Endothelial cell of umbilical vein (primary cell): ENCODE results near the gene TPH1. TPM values are rescaled to one million over a fixed set of nuclear protein-coding genes. Genes with fewer than 3 reads are reported as not detected.

Source experiments
- BruUV-seq: library from RNA; stranded (reverse); fragments of 400-500 nt; replicated peaks from 2 replicates; lab custom pipeline; 2021; lab: Mats Ljungman, UMichigan
- CTCF ChIA-PET: fragments of 300-600, 350-600 bp; sonication (Branson Sonifier 250); formaldehyde crosslinking; loops from one replicate; lab custom pipeline; 2021; ENCODE audit warnings: antibody characterized with exemption, inconsistent platforms; lab: Charles Lee
- POLR2A ChIA-PET: fragments of 300-600, 350-600 bp; sonication (Branson Sonifier 250); formaldehyde crosslinking; loops from one replicate; lab custom pipeline; 2021; ENCODE audit warnings: antibody characterized with exemption, inconsistent platforms; lab: Charles Lee
- DNase-seq: peaks from one replicate; pipeline ENCODE4 v3.0.0-alpha.2; 2011; ENCODE audit warnings: low read depth, low spot score
- FAIRE-seq: peaks from 2 replicates; lab custom pipeline; 2011; peaks lifted over from hg19 to GRCh38; lab: Jason Lieb, UNC
- H2AFZ ChIP-seq: 2 replicates; pipeline ENCODE4 v1.6.0; 2012; ENCODE audit warnings: low read depth, low read length, control low read depth, inconsistent platforms
- H3K27ac ChIP-seq: 2 replicates; pipeline ENCODE4 v1.5.1; 2011; ENCODE audit warnings: low read depth, mild to moderate bottlenecking, control low read depth, low read length, moderate library complexity; ENCODE audit not compliant: insufficient read depth
- H3K27me3 ChIP-seq, 2 experiments: 2 replicates each; pipeline versions ENCODE4 v1.6.0 to v1.6.1; 2011; ENCODE audit warnings: low read length in 2 of 2, mixed read lengths in 1 of 2; ENCODE audit not compliant: control insufficient read depth in 2 of 2, insufficient read depth in 2 of 2
- H3K36me3 ChIP-seq, 2 experiments: 2 replicates in 1 of 2; 3 replicates in 1 of 2; pipeline ENCODE4 v1.5.1; 2011; ENCODE audit warnings: low read length in 2 of 2, mild to moderate bottlenecking in 1 of 2, moderate library complexity in 1 of 2; ENCODE audit not compliant: control insufficient read depth in 2 of 2, insufficient read depth in 2 of 2; ENCODE audit errors: extremely low read depth in 1 of 2
- H3K4me1 ChIP-seq: 3 replicates; pipeline ENCODE4 v1.5.1; 2011; ENCODE audit warnings: mild to moderate bottlenecking, low read length; ENCODE audit not compliant: control insufficient read depth, insufficient read depth; ENCODE audit errors: extremely low read depth
- H3K4me2 ChIP-seq: 2 replicates; pipeline ENCODE4 v1.6.1; 2011; ENCODE audit warnings: low read length, control low read depth, mixed read lengths; ENCODE audit not compliant: insufficient read depth
- H3K4me3 ChIP-seq, 3 experiments: fragments of 200-600 bp in 1 of 3; sonication (generic), shearing (Covaris generic) in 1 of 3; replicated peaks in 1 of 3; 2 replicates each; pipeline ENCODE4 v1.5.1; 2011 to 2016; ENCODE audit warnings: control low read depth in 3 of 3, low read length in 3 of 3, mild to moderate bottlenecking in 2 of 3, inconsistent platforms in 1 of 3, low read depth in 1 of 3, moderate library complexity in 1 of 3; ENCODE audit not compliant: insufficient read depth in 1 of 3
- H3K79me2 ChIP-seq: 2 replicates; pipeline ENCODE4 v1.6.0; 2012; ENCODE audit warnings: low read length, inconsistent platforms; ENCODE audit not compliant: control insufficient read depth, insufficient read depth
- H3K9ac ChIP-seq: replicated peaks from 2 replicates; pipeline ENCODE3; 2011; ENCODE audit warnings: low read length, control low read depth; ENCODE audit not compliant: insufficient read depth; ENCODE audit errors: extremely low read depth
- H3K9me1 ChIP-seq: replicated peaks from 3 replicates; pipeline ENCODE4 v1.6.0; 2011; ENCODE audit warnings: mild to moderate bottlenecking, low read length; ENCODE audit not compliant: control insufficient read depth, insufficient read depth; ENCODE audit errors: extremely low read depth
- H3K9me3 ChIP-seq: replicated peaks from 2 replicates; pipeline ENCODE4 v1.5.1; 2012; ENCODE audit warnings: low read length, inconsistent platforms; ENCODE audit not compliant: control insufficient read depth, insufficient read depth
- H4K20me1 ChIP-seq: replicated peaks from 2 replicates; pipeline ENCODE3; 2011; ENCODE audit warnings: mild to moderate bottlenecking, low read length; ENCODE audit not compliant: control insufficient read depth, insufficient read depth; ENCODE audit errors: extremely low read depth
- EZH2 ChIP-seq: IDR thresholded peaks from 2 replicates; pipeline ENCODE4 v1.6.1; 2012; ENCODE audit warnings: borderline replicate concordance, low read depth, mild to moderate bottlenecking, moderate library complexity, low read length, inconsistent platforms; ENCODE audit not compliant: severe bottlenecking
- FOS ChIP-seq: IDR thresholded peaks from 2 replicates; pipeline ENCODE4 v1.6.1; 2011; ENCODE audit warnings: mild to moderate bottlenecking, low read length, moderate library complexity, borderline replicate concordance; ENCODE audit not compliant: insufficient read depth
- GATA2 ChIP-seq: IDR thresholded peaks from 2 replicates; pipeline ENCODE4 v1.7.0; 2011; ENCODE audit warnings: low read depth, mild to moderate bottlenecking, moderate library complexity, mixed read lengths, low read length; ENCODE audit not compliant: insufficient read length, insufficient read depth
- JUN ChIP-seq: IDR thresholded peaks from 2 replicates; pipeline ENCODE4 v1.6.1; 2011; ENCODE audit warnings: borderline replicate concordance, low read depth; ENCODE audit not compliant: insufficient read length, insufficient read depth
- MYC ChIP-seq: IDR thresholded peaks from one replicate; pipeline ENCODE4 v1.6.1; 2011; ENCODE audit warnings: mild to moderate bottlenecking, low read depth, low read length
- POLR2A ChIP-seq: IDR thresholded peaks from 2 replicates; pipeline ENCODE4 v1.6.1; 2012; ENCODE audit warnings: low read depth, mild to moderate bottlenecking, control low read depth, low read length
- POLR2AphosphoS5 ChIP-seq: IDR thresholded peaks from 2 replicates; pipeline ENCODE4 v1.6.1; 2012; ENCODE audit warnings: low read depth, mild to moderate bottlenecking, control low read depth, low read length, moderate library complexity; ENCODE audit not compliant: insufficient read depth
- dilution Hi-C: fragments of 300-500 bp; cut with MboI; formaldehyde crosslinking; loops from one replicate; pipeline ENCODE4 v1.15.0; 2019; ENCODE audit warnings: low sequenced_read_pairs; ENCODE audit not compliant: extremely low pct_ligation_motif_present
- intact Hi-C: fragments of 100-400 bp; cut with micrococcal nuclease; formaldehyde crosslinking; loops from one replicate; pipeline ENCODE4 v1.10.0; 2022
- polyA plus RNA-seq, 4 experiments: library from polyadenylated mRNA; depleted of rRNA in 3 of 4; stranded (reverse) in 3 of 4; unstranded in 1 of 4; fragments of >200 nt; gene quantifications; 2 replicates each; pipeline versions ENCODE4 v1.2.1 to v1.2.3, GENCODE V29; 2011 to 2012; ENCODE audit warnings: missing spikeins in 1 of 4
- total RNA-seq: library from RNA; stranded (reverse); gene quantifications from 2 replicates; pipeline ENCODE4 v1.2.3, GENCODE V29; 2021
- TF ChIP-seq, protein P1 (sequence below), 2 donors: IDR thresholded peaks; 1 replicate in 1 of 2; 2 replicates in 1 of 2; pipeline ENCODE4 v1.5.1; 2011; ENCODE audit warnings: low read length in 2 of 2, mild to moderate bottlenecking in 2 of 2, moderate library complexity in 2 of 2, control low read depth in 1 of 2, inconsistent platforms in 1 of 2, low read depth in 1 of 2; ENCODE audit not compliant: insufficient read depth in 1 of 2; ENCODE audit errors: extremely low read depth in 1 of 2
- TF ChIP-seq, protein P2 (sequence below): IDR thresholded peaks from 2 replicates; pipeline ENCODE4 v1.6.1; 2011; ENCODE audit not compliant: insufficient read depth, insufficient read length

The TPH1 gene
- total and polyA plus RNA-seq, 2 donors (not counting 3 experiments of a cell fraction or from before 2014, with no cell fraction given), result 0.07 TPM

DNA sequence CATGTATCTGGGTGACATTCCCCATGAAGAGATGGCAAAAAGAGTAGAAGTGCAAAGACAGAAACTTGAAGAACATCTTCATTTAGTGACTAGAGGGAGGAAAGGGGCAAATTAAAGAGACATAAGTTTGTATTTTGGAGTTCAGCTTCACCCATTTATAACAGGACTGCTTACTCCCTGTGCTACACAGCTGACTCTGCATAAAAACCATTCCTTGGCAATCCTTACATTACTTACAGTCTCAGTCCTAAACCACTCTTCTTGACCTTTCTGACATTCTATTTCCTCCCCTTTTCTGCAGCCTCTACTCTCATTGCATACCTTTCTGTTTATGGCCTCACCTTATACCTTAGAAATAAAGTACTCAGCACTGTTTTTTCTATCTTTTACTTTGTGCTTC, 26.4 kb downstream of the TPH1 start:
- H3K4me2 ChIP-seq, result no peak overlapping the region
- ChIA-PET POLR2A (no interaction called here), CTCF (no interaction called here)
- no peaks in the 10 kb centered on the region for H3K9me3 ChIP-seq
- FAIRE-seq (no peak), DNase-seq (no peak)
- H3K36me3 ChIP-seq, result no peaks in the 10 kb centered on the region
- no peaks in the 10 kb centered on the region for H3K4me1 ChIP-seq
- no peak overlapping the region for H3K27ac ChIP-seq
- TF ChIP-seq EZH2, result no peak
- no peak for TF ChIP-seq MYC
- no peak for TF ChIP-seq GATA2
- TF ChIP-seq, protein P1, sequence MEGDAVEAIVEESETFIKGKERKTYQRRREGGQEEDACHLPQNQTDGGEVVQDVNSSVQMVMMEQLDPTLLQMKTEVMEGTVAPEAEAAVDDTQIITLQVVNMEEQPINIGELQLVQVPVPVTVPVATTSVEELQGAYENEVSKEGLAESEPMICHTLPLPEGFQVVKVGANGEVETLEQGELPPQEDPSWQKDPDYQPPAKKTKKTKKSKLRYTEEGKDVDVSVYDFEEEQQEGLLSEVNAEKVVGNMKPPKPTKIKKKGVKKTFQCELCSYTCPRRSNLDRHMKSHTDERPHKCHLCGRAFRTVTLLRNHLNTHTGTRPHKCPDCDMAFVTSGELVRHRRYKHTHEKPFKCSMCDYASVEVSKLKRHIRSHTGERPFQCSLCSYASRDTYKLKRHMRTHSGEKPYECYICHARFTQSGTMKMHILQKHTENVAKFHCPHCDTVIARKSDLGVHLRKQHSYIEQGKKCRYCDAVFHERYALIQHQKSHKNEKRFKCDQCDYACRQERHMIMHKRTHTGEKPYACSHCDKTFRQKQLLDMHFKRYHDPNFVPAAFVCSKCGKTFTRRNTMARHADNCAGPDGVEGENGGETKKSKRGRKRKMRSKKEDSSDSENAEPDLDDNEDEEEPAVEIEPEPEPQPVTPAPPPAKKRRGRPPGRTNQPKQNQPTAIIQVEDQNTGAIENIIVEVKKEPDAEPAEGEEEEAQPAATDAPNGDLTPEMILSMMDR (IDR thresholded peaks at IDR 0.05; ENCODE audit: extremely low read depth in 1 of 2, insufficient read depth in 1 of 2, low read depth in 1 of 2, low read length in 2 of 2), result no peak
- TF ChIP-seq, protein P2, sequence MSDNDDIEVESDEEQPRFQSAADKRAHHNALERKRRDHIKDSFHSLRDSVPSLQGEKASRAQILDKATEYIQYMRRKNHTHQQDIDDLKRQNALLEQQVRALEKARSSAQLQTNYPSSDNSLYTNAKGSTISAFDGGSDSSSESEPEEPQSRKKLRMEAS, result no peak
- TF ChIP-seq JUN, result no peak
- no peak for TF ChIP-seq POLR2AphosphoS5
- TF ChIP-seq POLR2A, result no peak
- TF ChIP-seq FOS, result no peak
- no peak overlapping the region for H3K9ac ChIP-seq
- no peak overlapping the region for H2AFZ ChIP-seq
- dilution Hi-C loops, result no loop called here
- no peak overlapping the region for H3K4me3 ChIP-seq
- no TSS peak for BruUV-seq
- no peaks in the 10 kb centered on the region for H3K79me2 ChIP-seq
- intact Hi-C loops, result no loop called here
- H4K20me1 ChIP-seq, result no peaks in the 10 kb centered on the region
- H3K27me3 ChIP-seq, result peaks cover 7 to 14% of the 10 kb centered on the region in 2 experiments
- H3K9me1 ChIP-seq, result no peaks in the 10 kb centered on the region
